Liver (tissue), 9 donors: ENCODE results near the gene UPF3B. TPM values are rescaled to one million over a fixed set of nuclear protein-coding genes. Genes with fewer than 3 reads are reported as not detected.

Experiments
- DNase-seq: peaks from one replicate; pipeline ENCODE4 v3.0.0-alpha.2; 2017; ENCODE audit warnings: low spot score
- H3K27ac ChIP-seq, 2 donors: one replicate each; pipeline ENCODE4 v1.7.0; 2013; ENCODE audit warnings: inconsistent platforms in 2 of 2, low read length in 2 of 2, control low read depth in 1 of 2, low read depth in 1 of 2, mild to moderate bottlenecking in 1 of 2
- H3K27me3 ChIP-seq, 4 donors: one replicate each; pipeline versions ENCODE4 v1.6.1 to v1.7.0; 2013; ENCODE audit warnings: low read length in 3 of 4, inconsistent platforms in 1 of 4, mild to moderate bottlenecking in 1 of 4, moderate library complexity in 1 of 4; ENCODE audit not compliant: control insufficient read depth in 4 of 4, insufficient read depth in 4 of 4
- H3K36me3 ChIP-seq, 4 donors: one replicate each; pipeline versions ENCODE4 v1.6.1 to v1.7.0; 2013; ENCODE audit warnings: low read length in 3 of 4, mild to moderate bottlenecking in 3 of 4, low read depth in 1 of 4, moderate library complexity in 1 of 4; ENCODE audit not compliant: control insufficient read depth in 4 of 4, insufficient read depth in 3 of 4
- H3K4me1 ChIP-seq, 4 donors: one replicate each; pipeline versions ENCODE4 v1.6.1 to v1.7.0; 2013; ENCODE audit warnings: low read length in 3 of 4, mild to moderate bottlenecking in 3 of 4, moderate library complexity in 1 of 4; ENCODE audit not compliant: control insufficient read depth in 4 of 4, insufficient read depth in 4 of 4
- H3K4me3 ChIP-seq, 3 donors: one replicate each; pipeline versions ENCODE4 v1.6.1 to v1.7.0; 2013; ENCODE audit warnings: low read length in 3 of 3, control low read depth in 1 of 3, low read depth in 1 of 3, mild to moderate bottlenecking in 1 of 3
- H3K9ac ChIP-seq, 2 donors: one replicate each; pipeline ENCODE4 v1.7.0; 2013; ENCODE audit warnings: low read length in 2 of 2, mild to moderate bottlenecking in 2 of 2, moderate library complexity in 2 of 2, control low read depth in 1 of 2, low read depth in 1 of 2
- H3K9me3 ChIP-seq, 4 donors: one replicate each; pipeline versions ENCODE4 v1.6.1 to v1.7.0; 2013; ENCODE audit warnings: low read length in 3 of 4; ENCODE audit not compliant: control insufficient read depth in 4 of 4
- ATF3 ChIP-seq: IDR thresholded peaks from 2 replicates; pipeline ENCODE4 v1.6.1; 2016; ENCODE audit warnings: antibody characterized with exemption
- CTCF ChIP-seq: fragments of 150-350 bp; IDR thresholded peaks from 2 replicates; pipeline ENCODE4 v1.5.1; 2017; ENCODE audit warnings: improper control_type of control experiment, low read depth, low read length; ENCODE audit not compliant: missing input control
- EGR1 ChIP-seq, 2 donors: IDR thresholded peaks; 2 replicates each; pipeline ENCODE4 v1.6.1; 2016 to 2018; ENCODE audit warnings: antibody characterized with exemption in 2 of 2, low read depth in 2 of 2
- FOXA1 ChIP-seq: IDR thresholded peaks from 2 replicates; pipeline ENCODE4 v1.6.1; 2016; ENCODE audit warnings: antibody characterized with exemption
- FOXA2 ChIP-seq: IDR thresholded peaks from 2 replicates; pipeline ENCODE4 v1.6.1; 2016; ENCODE audit warnings: antibody characterized with exemption
- GABPA ChIP-seq, 2 donors: IDR thresholded peaks in 1 of 2; conservative IDR thresholded peaks in 1 of 2; 2 replicates each; pipeline ENCODE4 v1.6.1; 2016; ENCODE audit warnings: antibody characterized with exemption in 2 of 2, mild to moderate bottlenecking in 1 of 2, moderate library complexity in 1 of 2
- HNF4A ChIP-seq, 2 donors: conservative IDR thresholded peaks; 2 replicates each; pipeline ENCODE4 v1.6.1; 2016; ENCODE audit warnings: antibody characterized with exemption in 2 of 2, mild to moderate bottlenecking in 2 of 2
- HNF4G ChIP-seq: IDR thresholded peaks from 2 replicates; pipeline ENCODE4 v1.6.1; 2016; ENCODE audit warnings: antibody characterized with exemption
- JUND ChIP-seq, 2 donors: IDR thresholded peaks; 2 replicates each; pipeline ENCODE4 v1.6.1; 2016; ENCODE audit warnings: antibody characterized with exemption in 2 of 2
- MAX ChIP-seq: IDR thresholded peaks from 2 replicates; pipeline ENCODE4 v1.6.1; 2016; ENCODE audit warnings: antibody characterized with exemption
- NR2F2 ChIP-seq: IDR thresholded peaks from 2 replicates; pipeline ENCODE4 v1.6.1; 2016; ENCODE audit warnings: antibody characterized with exemption
- RAD21 ChIP-seq, 2 donors: IDR thresholded peaks; 2 replicates each; pipeline ENCODE4 v1.6.1; 2016; ENCODE audit warnings: antibody characterized with exemption in 2 of 2, mild to moderate bottlenecking in 2 of 2
- RXRA ChIP-seq, 2 donors: IDR thresholded peaks; 2 replicates each; pipeline ENCODE4 v1.6.1; 2017 to 2018; ENCODE audit warnings: antibody characterized with exemption in 2 of 2, mild to moderate bottlenecking in 1 of 2
- SP1 ChIP-seq: IDR thresholded peaks from 2 replicates; pipeline ENCODE4 v1.6.1; 2018; ENCODE audit warnings: antibody characterized with exemption, mild to moderate bottlenecking
- TAF1 ChIP-seq: conservative IDR thresholded peaks from 2 replicates; pipeline ENCODE4 v1.6.1; 2016; ENCODE audit warnings: antibody characterized with exemption, mild to moderate bottlenecking
- YY1 ChIP-seq: IDR thresholded peaks from 2 replicates; pipeline ENCODE4 v1.6.1; 2016; ENCODE audit warnings: antibody characterized with exemption, mild to moderate bottlenecking
- WGBS: extraction: QIAGEN DNeasy Blood & Tissue Kit; methylation state at CpG from one replicate; pipeline ENCODE4 v1.1.7; 2013; 5-methylcytosine and 5-hydroxymethylcytosine counted together
- polyA plus RNA-seq, 2 donors: library from polyadenylated mRNA; stranded (reverse) in 1 of 2; unstranded in 1 of 2; fragments of 200-250 nt in 1 of 2; fragments of >200 nt in 1 of 2; fragmentation: Nextera tagmentation in 1 of 2; extraction: Ambion mirVana in 1 of 2; gene quantifications; one replicate each; pipeline versions ENCODE4 v1.2.1 to v1.2.3, GENCODE V29; 2013 to 2015
- total RNA-seq, 2 donors: library from RNA; depleted of rRNA; stranded (reverse); fragments of >200 nt; gene quantifications; one replicate each; pipeline ENCODE4 v1.2.3, GENCODE V29; 2014
- TF ChIP-seq, protein P1 (sequence below): IDR thresholded peaks from 2 replicates; pipeline ENCODE4 v1.6.1; 2016; ENCODE audit warnings: antibody characterized with exemption
- TF ChIP-seq, protein P2 (sequence below): IDR thresholded peaks from 2 replicates; pipeline ENCODE4 v1.6.1; 2016; ENCODE audit warnings: antibody characterized with exemption, mild to moderate bottlenecking
- donor health status: healthy.
- donor health status: healthy.
- donor health status: healthy.
- donor health status: healthy.
- donor health status: healthy.

UPF3B gene
- total and polyA plus RNA-seq, 4 donors = 3.3 to 4.6 (median 3.9) TPM

DNA sequence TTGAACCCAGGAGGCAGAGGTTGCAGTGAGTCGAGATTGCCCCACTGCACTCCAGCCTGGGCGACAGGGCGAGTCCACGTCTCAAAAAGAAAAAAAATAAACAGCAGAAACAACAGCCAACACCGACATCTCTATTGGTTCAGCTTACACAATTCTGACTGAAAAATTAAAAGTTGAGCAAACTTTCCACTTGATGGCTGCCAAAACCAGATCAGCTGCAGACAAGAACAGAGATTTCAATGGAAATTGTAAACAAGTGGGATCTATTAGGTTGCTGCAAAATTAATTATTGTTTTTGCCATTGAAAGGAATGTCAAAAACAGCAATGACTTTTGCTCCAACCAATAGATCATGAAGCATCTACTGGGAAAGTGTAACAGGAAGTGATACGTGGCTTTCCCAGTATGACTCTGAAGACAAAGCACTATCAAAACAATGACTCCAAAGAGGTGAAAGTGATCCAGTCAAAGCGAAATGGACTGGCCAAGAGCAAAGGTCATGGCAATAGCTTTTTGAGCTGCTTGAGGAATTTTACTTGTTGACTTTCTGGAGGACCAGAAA is 26.3 kb downstream of the UPF3B start:
- Histone ChIP-seq H3K4me3 (no peak overlapping the region), H3K27ac (peak overlapping the region; percentile 60 to 75), H3K36me3 (peaks cover 0 to 2% (median 0%) of the 10 kb centered on the region in 4 donors), H3K27me3 (no peaks in the 10 kb centered on the region), H3K4me1 (peaks cover 0 to 5% (median 0%) of the 10 kb centered on the region in 4 donors), H3K9ac (no peak overlapping the region), H3K9me3 (no peaks in the 10 kb centered on the region)
- 26% methylated on average over 7 of the region's 7 CpGs for WGBS
- peak; percentile 15 for TF ChIP-seq FOXA1
- TF ChIP-seq FOXA2 = peak; percentile 64
- TF ChIP-seq MAX = peak; percentile 41
- peak; percentile 29 to 52 for TF ChIP-seq GABPA (IDR thresholded peaks at IDR 0.05 in 1 of 2, conservative IDR thresholded peaks at IDR 0.05 in 1 of 2)
- TF ChIP-seq TAF1 = no peak
- peak; percentile 68 for TF ChIP-seq YY1
- TF ChIP-seq RAD21 (IDR thresholded peaks at IDR 0.05) = peak; percentile 6 to 22
- TF ChIP-seq CTCF = no peak
- TF ChIP-seq, protein P1, sequence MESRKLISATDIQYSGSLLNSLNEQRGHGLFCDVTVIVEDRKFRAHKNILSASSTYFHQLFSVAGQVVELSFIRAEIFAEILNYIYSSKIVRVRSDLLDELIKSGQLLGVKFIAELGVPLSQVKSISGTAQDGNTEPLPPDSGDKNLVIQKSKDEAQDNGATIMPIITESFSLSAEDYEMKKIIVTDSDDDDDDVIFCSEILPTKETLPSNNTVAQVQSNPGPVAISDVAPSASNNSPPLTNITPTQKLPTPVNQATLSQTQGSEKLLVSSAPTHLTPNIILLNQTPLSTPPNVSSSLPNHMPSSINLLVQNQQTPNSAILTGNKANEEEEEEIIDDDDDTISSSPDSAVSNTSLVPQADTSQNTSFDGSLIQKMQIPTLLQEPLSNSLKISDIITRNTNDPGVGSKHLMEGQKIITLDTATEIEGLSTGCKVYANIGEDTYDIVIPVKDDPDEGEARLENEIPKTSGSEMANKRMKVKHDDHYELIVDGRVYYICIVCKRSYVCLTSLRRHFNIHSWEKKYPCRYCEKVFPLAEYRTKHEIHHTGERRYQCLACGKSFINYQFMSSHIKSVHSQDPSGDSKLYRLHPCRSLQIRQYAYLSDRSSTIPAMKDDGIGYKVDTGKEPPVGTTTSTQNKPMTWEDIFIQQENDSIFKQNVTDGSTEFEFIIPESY = peak; percentile 63
- peak; percentile 69 to 72 for TF ChIP-seq HNF4A (conservative IDR thresholded peaks at IDR 0.05)
- peak; percentile 73 to 86 for TF ChIP-seq RXRA (IDR thresholded peaks at IDR 0.05)
- TF ChIP-seq HNF4G = peak; percentile 5
- TF ChIP-seq ATF3 = peak; percentile 10
- peak; percentile 19 to 67 for TF ChIP-seq JUND (IDR thresholded peaks at IDR 0.05)
- peak; percentile 31 for TF ChIP-seq NR2F2
- TF ChIP-seq, protein P2, sequence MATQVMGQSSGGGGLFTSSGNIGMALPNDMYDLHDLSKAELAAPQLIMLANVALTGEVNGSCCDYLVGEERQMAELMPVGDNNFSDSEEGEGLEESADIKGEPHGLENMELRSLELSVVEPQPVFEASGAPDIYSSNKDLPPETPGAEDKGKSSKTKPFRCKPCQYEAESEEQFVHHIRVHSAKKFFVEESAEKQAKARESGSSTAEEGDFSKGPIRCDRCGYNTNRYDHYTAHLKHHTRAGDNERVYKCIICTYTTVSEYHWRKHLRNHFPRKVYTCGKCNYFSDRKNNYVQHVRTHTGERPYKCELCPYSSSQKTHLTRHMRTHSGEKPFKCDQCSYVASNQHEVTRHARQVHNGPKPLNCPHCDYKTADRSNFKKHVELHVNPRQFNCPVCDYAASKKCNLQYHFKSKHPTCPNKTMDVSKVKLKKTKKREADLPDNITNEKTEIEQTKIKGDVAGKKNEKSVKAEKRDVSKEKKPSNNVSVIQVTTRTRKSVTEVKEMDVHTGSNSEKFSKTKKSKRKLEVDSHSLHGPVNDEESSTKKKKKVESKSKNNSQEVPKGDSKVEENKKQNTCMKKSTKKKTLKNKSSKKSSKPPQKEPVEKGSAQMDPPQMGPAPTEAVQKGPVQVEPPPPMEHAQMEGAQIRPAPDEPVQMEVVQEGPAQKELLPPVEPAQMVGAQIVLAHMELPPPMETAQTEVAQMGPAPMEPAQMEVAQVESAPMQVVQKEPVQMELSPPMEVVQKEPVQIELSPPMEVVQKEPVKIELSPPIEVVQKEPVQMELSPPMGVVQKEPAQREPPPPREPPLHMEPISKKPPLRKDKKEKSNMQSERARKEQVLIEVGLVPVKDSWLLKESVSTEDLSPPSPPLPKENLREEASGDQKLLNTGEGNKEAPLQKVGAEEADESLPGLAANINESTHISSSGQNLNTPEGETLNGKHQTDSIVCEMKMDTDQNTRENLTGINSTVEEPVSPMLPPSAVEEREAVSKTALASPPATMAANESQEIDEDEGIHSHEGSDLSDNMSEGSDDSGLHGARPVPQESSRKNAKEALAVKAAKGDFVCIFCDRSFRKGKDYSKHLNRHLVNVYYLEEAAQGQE = peak; percentile 30
- peak; percentile 89 for TF ChIP-seq SP1
- peak in 1 of 2 donors; percentile 86 for TF ChIP-seq EGR1 (IDR thresholded peaks at IDR 0.05; ENCODE audit: low read depth in 2 of 2)
- DNase-seq = no peak
